ENCODE measurements around the gene TOP3B. TPM values are rescaled to one million over a fixed set of nuclear protein-coding genes. Genes with fewer than 3 reads are reported as not detected.

TOP3B gene
- total RNA-seq, 4 donors from 2014 or later = 8.2 to 15.7 (median 14.2) TPM

DNA sequence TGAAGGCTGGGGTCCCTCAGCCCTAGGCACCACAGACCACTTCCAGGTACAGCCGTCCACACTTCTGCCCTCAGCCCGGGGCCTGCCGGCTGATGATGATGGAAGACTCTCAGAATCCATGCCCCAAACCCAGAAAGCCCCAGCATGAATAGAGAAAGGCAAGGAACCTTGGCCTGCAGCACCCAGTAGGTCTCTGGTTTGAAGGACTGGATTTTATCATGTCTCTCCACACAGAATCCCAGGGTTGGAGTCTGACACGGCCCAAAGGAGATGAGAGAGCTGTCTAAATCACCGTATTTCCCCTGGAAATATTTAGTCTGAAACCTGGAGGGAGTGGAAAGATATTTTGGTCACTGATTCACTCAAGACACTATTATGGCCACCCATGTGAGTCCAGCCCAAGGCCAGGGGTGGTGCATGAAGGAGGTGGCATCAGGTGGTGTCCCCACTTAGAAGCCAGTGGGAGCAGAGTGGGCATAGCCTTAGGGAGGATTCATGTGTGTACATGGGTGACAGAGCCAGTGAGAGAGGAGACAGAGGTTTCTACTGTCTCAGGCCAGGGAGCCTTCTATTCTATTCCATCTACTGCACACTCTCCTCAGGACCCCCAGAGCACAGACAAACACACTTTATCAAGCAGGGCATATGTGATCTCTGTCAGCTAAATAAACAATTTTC is 14.0 kb downstream of the TOP3B start:
- intact Hi-C loops (cut with DNase I; ENCODE audit: low total_unique reads) = no loop called here
- Histone ChIP-seq H3K27ac (no peak overlapping the region), H3K27me3 (no peaks in the 10 kb centered on the region), H3K4me1 (no peaks in the 10 kb centered on the region), H3K9me3 (no peaks in the 10 kb centered on the region), H3K36me3 (peaks cover 0 to 99% of the 10 kb centered on the region in 2 donors), H3K4me3 (no peak overlapping the region)
- ATAC-seq (no peak), DNase-seq (no peak)
- in situ Hi-C loops (cut with MboI; ENCODE audit: low sequenced_read_pairs in 4 of 4) = no loop called here
- TF ChIP-seq CTCF (IDR thresholded peaks at IDR 0.05 in 4 of 5, conservative IDR thresholded peaks at IDR 0.05 in 1 of 5) = no peak
- no peak for TF ChIP-seq POLR2A (IDR thresholded peaks at IDR 0.05)

- Histone ChIP-seq H3K4me1 (no peaks in the 10 kb centered on the region), H3K9me3 (no peaks in the 10 kb centered on the region), H3K36me3 (peaks cover 0 to 99% of the 10 kb centered on the region in 2 donors), H3K27ac (no peak overlapping the region), H3K27me3 (no peaks in the 10 kb centered on the region), H3K4me3 (no peak overlapping the region)
- DNase-seq (no peak), ATAC-seq (no peak)
- in situ Hi-C loops (cut with MboI; ENCODE audit: low sequenced_read_pairs in 4 of 4) (no loop called here), intact Hi-C loops (cut with DNase I; ENCODE audit: low total_unique reads) (no loop called here)
- TF ChIP-seq CTCF (IDR thresholded peaks at IDR 0.05 in 4 of 5, conservative IDR thresholded peaks at IDR 0.05 in 1 of 5) = no peak
- no peak for TF ChIP-seq POLR2A (IDR thresholded peaks at IDR 0.05)
Observed at GRCh38 chr22:21967693-21968271, 14.8 kb downstream of the TOP3B start.

DNA sequence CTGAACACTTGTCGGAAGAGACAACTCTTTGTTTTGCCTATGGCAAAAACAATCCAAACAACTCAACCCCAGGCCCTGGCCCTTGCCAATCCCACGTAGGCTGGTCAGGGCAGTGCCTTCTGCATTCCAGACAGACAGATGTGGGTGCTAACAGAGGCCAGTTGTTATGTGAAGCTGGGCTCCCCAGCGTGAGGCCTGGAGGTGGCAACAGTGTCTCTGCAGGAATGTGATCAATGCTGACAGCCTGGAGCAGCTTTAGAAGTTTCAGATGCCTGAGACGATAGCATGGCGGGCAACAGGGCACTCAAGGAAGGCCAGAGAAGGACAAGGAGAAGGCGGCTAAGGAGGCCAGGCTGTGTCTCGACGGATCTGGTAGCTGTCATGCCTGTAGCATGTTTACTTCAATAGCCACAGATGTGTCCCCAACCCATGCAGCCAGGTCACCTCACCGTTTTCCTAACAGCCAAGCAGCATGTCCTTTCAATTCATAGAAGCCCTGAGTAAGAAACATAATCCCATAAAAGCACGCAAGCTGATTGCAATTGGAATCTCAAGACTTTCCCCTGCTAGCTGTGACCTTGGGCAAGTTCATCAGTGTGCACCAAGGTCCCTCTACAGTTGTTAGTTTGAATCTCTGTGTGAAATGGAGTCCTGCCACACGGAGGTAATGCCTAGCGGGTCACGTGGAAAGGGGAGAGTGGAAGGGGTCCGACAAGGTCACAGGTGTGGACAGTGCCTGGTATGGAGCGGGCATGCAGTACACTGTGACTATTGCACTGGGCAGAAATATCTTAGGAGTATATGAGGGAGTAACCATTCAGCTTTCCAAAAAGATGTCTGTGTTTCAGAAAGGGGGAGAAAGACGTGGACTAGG is 15.7 kb downstream of the TOP3B start:
- TF ChIP-seq POLR2A (IDR thresholded peaks at IDR 0.05) (no peak), CTCF (IDR thresholded peaks at IDR 0.05 in 4 of 5, conservative IDR thresholded peaks at IDR 0.05 in 1 of 5) (no peak)
- no peaks in the 10 kb centered on the region for H3K9me3 ChIP-seq
- in situ Hi-C loops (cut with MboI; ENCODE audit: low sequenced_read_pairs in 4 of 4) (no loop called here), intact Hi-C loops (cut with DNase I; ENCODE audit: low total_unique reads) (no loop called here)
- H3K27ac ChIP-seq = no peak overlapping the region
- ATAC-seq = no peak
- H3K4me1 ChIP-seq = peaks cover 0 to 1% of the 10 kb centered on the region in 2 donors
- H3K27me3 ChIP-seq = no peaks in the 10 kb centered on the region
- H3K4me3 ChIP-seq = no peak overlapping the region
- peaks cover 0 to 99% of the 10 kb centered on the region in 2 donors for H3K36me3 ChIP-seq
- no peak for DNase-seq

DNA sequence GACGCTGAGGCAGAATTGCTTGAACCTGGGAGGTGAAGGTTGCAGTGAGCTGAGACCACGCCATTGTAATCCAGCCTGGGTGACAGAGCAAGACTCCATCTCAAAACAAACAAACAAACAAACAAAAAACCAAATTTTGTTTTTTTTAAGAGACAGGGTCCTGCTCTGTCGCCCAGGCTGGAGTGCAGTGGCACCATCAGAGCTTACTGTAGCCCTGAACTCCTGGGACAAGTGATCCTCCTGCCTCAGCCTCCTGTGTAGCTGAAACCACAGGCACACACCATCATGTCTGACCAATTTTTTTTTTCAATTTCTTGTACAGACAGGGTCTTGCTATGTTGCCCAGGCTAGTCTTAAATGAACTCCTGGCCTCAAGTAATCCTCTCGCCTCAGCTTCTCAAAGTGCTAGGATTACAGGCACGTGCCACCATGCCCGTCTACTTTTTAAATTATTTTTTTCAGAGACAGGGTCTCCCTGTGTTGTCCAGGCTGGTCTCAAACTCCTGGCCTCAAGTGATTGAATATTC is 16.8 kb downstream of the TOP3B start:
- Histone ChIP-seq H3K4me3 (no peak overlapping the region), H3K36me3 (peaks cover 0 to 96% of the 10 kb centered on the region in 2 donors), H3K27me3 (no peaks in the 10 kb centered on the region), H3K9me3 (no peaks in the 10 kb centered on the region), H3K27ac (no peak overlapping the region), H3K4me1 (peaks cover 0 to 9% of the 10 kb centered on the region in 2 donors)
- TF ChIP-seq CTCF (IDR thresholded peaks at IDR 0.05 in 4 of 5, conservative IDR thresholded peaks at IDR 0.05 in 1 of 5) (no peak), POLR2A (IDR thresholded peaks at IDR 0.05) (no peak)
- intact Hi-C loops (cut with DNase I; ENCODE audit: low total_unique reads) (no loop called here), in situ Hi-C loops (cut with MboI; ENCODE audit: low sequenced_read_pairs in 4 of 4) (no loop called here)
- DNase-seq (no peak), ATAC-seq (no peak)

Data from gastrocnemius medialis (tissue), 4 donors.